ENCODE measurements around the gene SMC5. TPM values are rescaled to one million over a fixed set of nuclear protein-coding genes. Genes with fewer than 3 reads are reported as not detected.
A peak's percentile ranks its signal among the peaks of the same experiment; 100 is the strongest.

Gene SMC5
- total and polyA plus RNA-seq, 2 of the 13 experiments (the other 11 are each of a cell fraction or from before 2014, with no cell fraction given) = 7.2 to 26.7 TPM

- TF ChIP-seq FUBP1 (CRISPR knock-in tag; IDR thresholded peaks at IDR 0.05; ENCODE audit: borderline replicate concordance) = no peak
- peak; percentile 78; the same call in 1 of the 2 replicates for TF ChIP-seq KAT2B (IDR thresholded peaks at IDR 0.05; ENCODE audit: borderline replicate concordance, low read depth, low read length)
Measured at GRCh38 chr9:70304810-70305209, 46.0 kb downstream of the SMC5 start (continued).

DNA sequence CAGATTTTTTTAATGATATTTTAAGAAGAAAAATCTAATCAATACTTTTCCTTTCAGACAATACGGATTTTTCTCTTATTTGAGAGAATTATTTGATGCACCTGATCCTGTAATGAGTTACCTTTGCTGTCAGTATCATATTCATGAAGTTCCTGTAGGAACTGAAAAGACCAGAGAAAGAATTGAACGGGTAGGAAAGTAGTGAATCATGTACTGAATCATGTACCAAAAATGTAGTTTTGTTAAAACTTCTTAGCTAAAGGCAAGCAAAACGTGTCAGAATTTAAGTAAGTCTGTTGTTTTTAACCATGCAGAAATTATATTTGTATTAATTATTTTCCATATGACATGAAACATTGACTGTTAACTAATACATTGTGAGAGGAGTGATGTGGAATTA, 56.6 kb downstream of the SMC5 start:
- no TSS peak for BruUV-seq (replicated peaks)
- DNase-seq (ENCODE audit: low spot score) (no peak), FAIRE-seq (no peak), ATAC-seq (no peak)
- Histone ChIP-seq H3K9me3 (ENCODE audit: low read length) (no peaks in the 10 kb centered on the region), H2AFZ (ENCODE audit: low read length) (no peak overlapping the region), H3K79me2 (ENCODE audit: insufficient read depth, low read length) (no peaks in the 10 kb centered on the region), H3K4me3 (replicated peaks in 1 of 3; ENCODE audit: insufficient read depth in 1 of 3, low read depth in 2 of 3, low read length in 3 of 3) (no peak overlapping the region), H3K4me2 (ENCODE audit: low read depth, low read length) (no peak overlapping the region), H3K4me1 (ENCODE audit: insufficient read depth, low read length) (no peaks in the 10 kb centered on the region), H3K9ac (ENCODE audit: insufficient read depth, low read depth, low read length) (no peak overlapping the region), H3K27ac (ENCODE audit: extremely low read length, insufficient read depth, low read length) (no peak overlapping the region), H3K36me3 (replicated peaks in 1 of 2; ENCODE audit: control insufficient read depth in 1 of 2, insufficient read depth in 2 of 2, low read length in 2 of 2) (peaks cover 5 to 18% of the 10 kb centered on the region in 2 experiments), H4K20me1 (ENCODE audit: insufficient read depth, low read length) (no peaks in the 10 kb centered on the region), H3K27me3 (ENCODE audit: control insufficient read depth in 1 of 2, insufficient read depth in 2 of 2, low read length in 2 of 2) (no peaks in the 10 kb centered on the region)
- TF ChIP-seq DNMT1 (CRISPR knock-in tag; IDR thresholded peaks at IDR 0.05) (no peak), ZFP91 (CRISPR knock-in tag; IDR thresholded peaks at IDR 0.05; ENCODE audit: borderline replicate concordance) (no peak), NFIB (CRISPR knock-in tag; IDR thresholded peaks at IDR 0.05; ENCODE audit: borderline replicate concordance) (no peak)
- 98% methylated on average over 3 of the region's 3 CpGs for WGBS (ENCODE audit: low lambda C conversion rate)
- ChIA-PET CTCF (ENCODE audit: low intra/inter-chr PET ratio, low total read pairs) (no interaction called here), POLR2A (no interaction called here)
- intact Hi-C loops (cut with micrococcal nuclease; ENCODE audit: unreplicated experiment) = no loop called here
- in situ Hi-C loops (cut with HindIII; ENCODE audit: extremely low pct_ligation_motif_present, low pct_unique_long_range_greater_than_20kb) = no loop called here

All from HepG2 (cell line).